Activated naive CD8-positive, alpha-beta T cell treated with anti-CD3 and anti-CD28 coated beads, Interleukin-2, amount 50 U/mL, for 24 hours (primary cell): ENCODE results near the gene ERI2.
A peak's percentile ranks its signal among the peaks of the same experiment; 100 is the strongest.

Source experiments
- ATAC-seq: fragments of 150-1000 bp; cut with Tn5 transposase; one replicate; pipeline ENCODE4 v1.10.0; 2021
- DNase-seq: peaks from one replicate; pipeline ENCODE4 v3.0.0; 2021
- H3K27ac Mint-ChIP-seq: one replicate; pipeline ENCODE4 v1.8.0; 2021; ENCODE audit warnings: mild to moderate bottlenecking, mixed read lengths
- H3K27me3 Mint-ChIP-seq: one replicate; pipeline ENCODE4 v1.8.0; 2021; ENCODE audit warnings: mixed read lengths
- H3K36me3 Mint-ChIP-seq: one replicate; pipeline ENCODE4 v1.8.0; 2021; ENCODE audit warnings: low read depth, mixed read lengths
- H3K4me1 Mint-ChIP-seq: one replicate; pipeline ENCODE4 v1.8.0; 2021; ENCODE audit warnings: mixed read lengths
- H3K4me3 Mint-ChIP-seq: one replicate; pipeline ENCODE4 v1.8.0; 2021; ENCODE audit warnings: mild to moderate bottlenecking, moderate library complexity, mixed read lengths
- H3K9me3 Mint-ChIP-seq: one replicate; pipeline ENCODE4 v1.8.0; 2021; ENCODE audit warnings: mixed read lengths

ERI2 gene, protein sequence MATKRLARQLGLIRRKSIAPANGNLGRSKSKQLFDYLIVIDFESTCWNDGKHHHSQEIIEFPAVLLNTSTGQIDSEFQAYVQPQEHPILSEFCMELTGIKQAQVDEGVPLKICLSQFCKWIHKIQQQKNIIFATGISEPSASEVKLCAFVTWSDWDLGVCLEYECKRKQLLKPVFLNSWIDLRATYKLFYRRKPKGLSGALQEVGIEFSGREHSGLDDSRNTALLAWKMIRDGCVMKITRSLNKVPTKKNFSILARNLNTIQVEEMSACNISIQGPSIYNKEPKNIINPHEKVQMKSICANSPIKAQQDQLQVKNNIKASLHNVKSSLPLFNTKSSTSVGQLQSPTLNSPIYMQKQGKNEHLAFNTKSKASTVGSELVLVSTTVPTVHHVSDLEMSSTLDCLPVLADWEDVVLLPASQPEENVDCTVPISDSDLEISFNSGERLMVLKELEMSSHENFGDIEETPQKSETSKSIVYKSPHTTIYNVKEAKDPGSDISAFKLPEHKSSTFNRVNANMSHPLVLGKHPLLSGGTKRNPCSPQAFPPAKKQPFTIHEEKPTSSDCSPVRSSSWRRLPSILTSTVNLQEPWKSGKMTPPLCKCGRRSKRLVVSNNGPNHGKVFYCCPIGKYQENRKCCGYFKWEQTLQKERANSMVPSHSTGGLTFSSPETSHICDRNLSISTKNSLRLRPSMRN

DNA sequence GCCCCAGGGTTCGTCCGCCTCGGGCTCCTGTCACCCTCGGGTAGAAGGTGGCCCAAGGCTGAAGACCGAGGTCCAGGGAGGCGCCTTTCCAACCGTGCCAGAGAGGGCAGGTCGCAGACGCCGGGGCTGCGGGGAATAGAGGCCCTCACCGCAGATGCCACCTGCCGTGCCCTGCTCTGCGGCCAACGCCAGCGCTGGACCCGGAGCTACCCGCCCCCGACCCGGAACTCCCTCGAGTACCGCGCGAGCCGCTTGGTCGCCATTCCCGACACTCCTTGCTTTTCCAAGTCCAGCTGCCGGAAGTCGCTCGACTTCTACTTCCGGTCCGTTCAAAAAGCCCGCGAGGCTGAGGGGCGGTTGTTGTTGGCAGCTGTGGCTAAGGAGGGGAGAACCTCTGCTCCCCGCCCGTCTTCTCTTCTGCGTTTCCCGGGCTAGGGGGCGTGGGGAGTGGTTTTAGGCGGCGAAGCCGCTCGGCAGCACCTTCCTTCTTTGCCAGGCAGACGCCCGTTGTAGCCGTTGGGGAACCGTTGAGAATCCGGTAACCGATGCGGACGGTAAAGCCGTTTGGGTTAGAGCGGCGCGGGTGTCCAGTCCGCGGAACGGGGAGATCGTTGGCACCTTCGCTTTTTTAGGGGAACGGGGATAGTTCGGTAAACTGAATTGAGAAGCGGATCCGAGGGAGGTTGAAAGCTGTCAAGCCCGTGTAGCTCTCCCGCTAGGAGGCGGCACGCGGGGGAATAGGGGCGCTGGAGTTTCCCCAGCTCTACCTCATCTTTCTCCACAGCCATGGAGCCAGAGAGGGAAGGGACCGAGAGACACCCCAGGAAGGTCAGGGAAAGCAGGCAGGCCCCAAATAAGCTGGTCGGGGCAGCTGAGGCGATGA lies at the start of gene ERI2, which contains the start of gene REXO5:
TSS of gene ERI2 (minus strand) at position 305 of the 883 bp plus-strand sequence. CDS start at position 263, 42 bp downstream.
TSS of gene REXO5 (plus strand) at position 360 of the 883 bp plus-strand sequence. CDS start at position 787, 427 bp downstream.
- peak; percentile 81 for DNase-seq
- peak; percentile 94 for ATAC-seq
- Mint-ChIP-seq H3K36me3 (peaks cover 8% of the 10 kb centered on the region), H3K27me3 (no peaks in the 10 kb centered on the region), H3K27ac (peak within 1 kb of the TSS; percentile 97), H3K9me3 (no peaks in the 10 kb centered on the region), H3K4me1 (peaks cover 23% of the 10 kb centered on the region), H3K4me3 (peak within 1 kb of the TSS; percentile 98)

DNA sequence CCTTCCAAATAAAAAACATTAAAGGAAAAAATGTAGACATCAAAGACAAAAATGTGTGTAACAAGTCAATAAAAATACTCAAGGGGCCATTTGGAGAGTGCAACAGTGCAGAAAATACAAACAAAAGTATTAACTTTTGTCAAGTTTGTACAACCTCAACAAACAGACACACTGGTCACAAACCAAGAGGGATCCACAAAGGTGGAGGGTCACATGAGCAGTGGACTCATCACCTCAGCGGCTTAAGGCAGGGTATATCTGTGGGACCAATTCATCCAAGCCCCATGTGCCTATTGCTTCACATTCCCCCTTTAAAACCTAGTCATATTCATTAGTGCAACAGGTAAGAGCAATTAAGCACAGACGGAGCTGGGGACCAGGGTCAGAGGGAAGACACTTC lies 48.7 kb upstream of the ERI2 start:
- DNase-seq, result no peak
- Mint-ChIP-seq H3K4me3 (no peak overlapping the region), H3K27me3 (no peaks in the 10 kb centered on the region), H3K4me1 (peaks cover 4% of the 10 kb centered on the region), H3K36me3 (peaks cover 18% of the 10 kb centered on the region), H3K27ac (no peak overlapping the region), H3K9me3 (no peaks in the 10 kb centered on the region)
- ATAC-seq, result no peak

DNA sequence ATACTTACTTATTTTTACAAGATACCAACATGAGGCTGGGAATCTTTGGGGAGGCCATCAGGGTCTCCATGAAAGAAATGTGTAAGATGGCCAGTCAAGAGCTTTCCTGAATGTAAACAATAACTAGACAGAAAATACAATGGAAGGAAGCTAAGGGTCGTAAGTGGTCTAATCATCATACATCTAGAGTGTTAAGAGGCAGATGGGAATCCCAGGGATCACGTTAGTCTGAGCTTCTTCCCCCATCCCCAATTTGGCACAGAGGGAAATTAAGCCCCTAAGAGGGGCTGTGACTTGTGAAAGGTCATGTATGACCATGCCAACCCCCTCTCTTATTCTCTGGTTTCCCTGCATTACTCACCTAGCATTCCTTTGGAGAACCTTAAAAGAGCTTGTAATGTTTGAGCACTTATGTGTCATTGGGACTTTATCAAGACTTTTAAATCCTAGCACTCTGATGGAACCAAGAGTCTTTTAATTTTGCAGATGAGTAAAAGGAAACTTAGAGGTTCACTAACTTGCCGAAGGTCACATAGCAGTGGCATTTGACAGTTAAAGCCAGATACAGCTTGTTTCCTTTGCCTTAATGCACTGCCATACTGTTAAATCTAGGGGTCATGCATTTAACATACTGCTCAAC lies 47.8 kb upstream of the ERI2 start:
- peaks cover 10% of the 10 kb centered on the region for H3K36me3 Mint-ChIP-seq
- H3K9me3 Mint-ChIP-seq, result no peaks in the 10 kb centered on the region
- H3K27me3 Mint-ChIP-seq, result no peaks in the 10 kb centered on the region
- DNase-seq, result no peak
- no peak for ATAC-seq
- H3K4me3 Mint-ChIP-seq, result no peak overlapping the region
- no peak overlapping the region for H3K27ac Mint-ChIP-seq
- peaks cover 5% of the 10 kb centered on the region for H3K4me1 Mint-ChIP-seq

- ATAC-seq (no peak), DNase-seq (no peak)
- Mint-ChIP-seq H3K36me3 (peaks cover 8% of the 10 kb centered on the region), H3K27me3 (no peaks in the 10 kb centered on the region), H3K4me1 (peaks cover 5% of the 10 kb centered on the region), H3K27ac (no peak overlapping the region), H3K4me3 (no peak overlapping the region), H3K9me3 (no peaks in the 10 kb centered on the region)
These were observed 46.9 kb upstream of the ERI2 start for GRCh38 chr16:20853143-20853542.

- no peak for DNase-seq
- Mint-ChIP-seq H3K36me3 (peaks cover 8% of the 10 kb centered on the region), H3K4me3 (no peak overlapping the region), H3K27me3 (no peaks in the 10 kb centered on the region), H3K27ac (no peak overlapping the region), H3K9me3 (no peaks in the 10 kb centered on the region), H3K4me1 (peaks cover 5% of the 10 kb centered on the region)
- ATAC-seq, result no peak
These were observed 45.3 kb upstream of the ERI2 start for GRCh38 chr16:20851601-20852000.

- Mint-ChIP-seq H3K36me3 (peaks cover 8% of the 10 kb centered on the region), H3K4me1 (peaks cover 5% of the 10 kb centered on the region), H3K9me3 (no peaks in the 10 kb centered on the region), H3K27me3 (no peaks in the 10 kb centered on the region), H3K4me3 (no peak overlapping the region), H3K27ac (no peak overlapping the region)
- ATAC-seq, result no peak
- DNase-seq, result no peak
These were observed 44.7 kb upstream of the ERI2 start for GRCh38 chr16:20850981-20851380.

- no peaks in the 10 kb centered on the region for H3K9me3 Mint-ChIP-seq
- peaks cover 13% of the 10 kb centered on the region for H3K4me1 Mint-ChIP-seq
- no peaks in the 10 kb centered on the region for H3K36me3 Mint-ChIP-seq
- no peaks in the 10 kb centered on the region for H3K27me3 Mint-ChIP-seq
- DNase-seq (peak; percentile 71), ATAC-seq (peak; percentile 40)
- no peak overlapping the region for H3K4me3 Mint-ChIP-seq
- no peak overlapping the region for H3K27ac Mint-ChIP-seq
These were observed 43.5 kb upstream of the ERI2 start for GRCh38 chr16:20849589-20850390.

DNA sequence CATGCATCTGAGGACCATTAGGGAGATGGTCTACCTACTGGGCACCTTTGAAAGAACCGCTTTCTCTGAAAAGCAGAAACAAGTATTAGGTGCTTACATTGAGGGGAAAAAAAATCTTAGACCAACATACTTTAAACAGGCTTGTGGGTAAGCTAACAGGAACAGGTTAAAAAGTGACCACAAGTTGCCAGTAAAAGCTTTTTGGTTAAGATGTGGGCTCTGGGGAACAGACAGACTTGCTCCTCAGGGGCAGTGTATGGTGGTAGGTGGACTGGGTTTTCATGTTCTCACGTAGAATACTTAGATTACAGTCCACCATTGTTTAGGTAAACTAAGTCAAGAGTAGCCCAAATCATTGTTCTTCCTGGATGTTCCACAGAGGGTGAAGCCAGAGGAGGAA lies 41.3 kb upstream of the ERI2 start:
- Mint-ChIP-seq H3K4me3 (no peak overlapping the region), H3K27ac (no peak overlapping the region), H3K9me3 (no peaks in the 10 kb centered on the region), H3K36me3 (peaks cover 7% of the 10 kb centered on the region), H3K27me3 (no peaks in the 10 kb centered on the region), H3K4me1 (peaks cover 26% of the 10 kb centered on the region)
- DNase-seq (no peak), ATAC-seq (no peak)

DNA sequence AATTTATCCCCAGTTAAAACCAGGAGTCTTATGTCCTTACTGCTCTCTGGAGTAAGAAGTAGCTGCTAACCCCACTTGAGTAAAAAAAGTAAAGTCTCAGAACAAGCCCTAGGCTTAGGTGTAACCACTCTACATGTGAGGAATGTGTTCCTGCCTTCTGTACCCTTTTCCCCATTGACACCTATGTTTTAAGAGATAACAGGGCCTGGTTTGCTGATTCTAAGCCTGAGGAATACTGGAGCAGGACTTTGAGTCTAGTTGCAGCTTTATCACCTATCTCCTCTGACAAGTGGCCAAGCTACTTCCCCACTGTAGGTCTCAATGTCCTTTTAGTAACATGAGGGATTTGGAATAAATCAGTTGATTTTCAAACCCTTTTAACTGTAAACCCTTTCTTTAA lies 40.3 kb upstream of the ERI2 start:
- DNase-seq (no peak), ATAC-seq (no peak)
- Mint-ChIP-seq H3K4me1 (peaks cover 26% of the 10 kb centered on the region), H3K4me3 (no peak overlapping the region), H3K36me3 (peaks cover 11% of the 10 kb centered on the region), H3K9me3 (no peaks in the 10 kb centered on the region), H3K27ac (no peak overlapping the region), H3K27me3 (no peaks in the 10 kb centered on the region)

- H3K36me3 Mint-ChIP-seq, result peaks cover 11% of the 10 kb centered on the region
- ATAC-seq (no peak), DNase-seq (no peak)
- peaks cover 26% of the 10 kb centered on the region for H3K4me1 Mint-ChIP-seq
- H3K9me3 Mint-ChIP-seq, result no peaks in the 10 kb centered on the region
- H3K27me3 Mint-ChIP-seq, result no peaks in the 10 kb centered on the region
- no peak overlapping the region for H3K27ac Mint-ChIP-seq
- no peak overlapping the region for H3K4me3 Mint-ChIP-seq
These were observed 39.8 kb upstream of the ERI2 start for GRCh38 chr16:20846030-20846429.

DNA sequence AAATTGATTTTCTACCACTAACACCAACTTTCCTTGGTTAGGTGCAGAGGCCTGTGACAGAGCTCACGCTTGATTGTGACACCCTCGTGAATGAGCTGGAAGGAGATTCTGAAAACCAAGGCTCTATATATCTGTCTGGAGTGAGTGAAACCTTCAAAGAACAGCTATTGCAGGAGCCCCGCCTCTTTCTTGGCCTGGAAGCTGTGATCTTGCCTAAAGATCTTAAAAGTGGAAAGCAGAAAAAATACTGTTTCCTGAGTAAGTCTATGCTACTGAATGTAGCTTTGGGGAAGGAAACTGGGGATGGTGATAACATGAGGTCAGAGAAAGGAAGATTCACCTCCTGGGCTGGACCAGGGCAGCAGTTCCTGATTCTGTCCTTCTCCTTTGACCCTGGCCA lies 38.3 kb upstream of the ERI2 start:
- peak; percentile 65 for ATAC-seq
- Mint-ChIP-seq H3K36me3 (peaks cover 17% of the 10 kb centered on the region), H3K9me3 (no peaks in the 10 kb centered on the region), H3K27ac (peak overlapping the region; percentile 53), H3K27me3 (no peaks in the 10 kb centered on the region), H3K4me1 (peaks cover 20% of the 10 kb centered on the region), H3K4me3 (no peak overlapping the region)
- DNase-seq, result no peak

DNA sequence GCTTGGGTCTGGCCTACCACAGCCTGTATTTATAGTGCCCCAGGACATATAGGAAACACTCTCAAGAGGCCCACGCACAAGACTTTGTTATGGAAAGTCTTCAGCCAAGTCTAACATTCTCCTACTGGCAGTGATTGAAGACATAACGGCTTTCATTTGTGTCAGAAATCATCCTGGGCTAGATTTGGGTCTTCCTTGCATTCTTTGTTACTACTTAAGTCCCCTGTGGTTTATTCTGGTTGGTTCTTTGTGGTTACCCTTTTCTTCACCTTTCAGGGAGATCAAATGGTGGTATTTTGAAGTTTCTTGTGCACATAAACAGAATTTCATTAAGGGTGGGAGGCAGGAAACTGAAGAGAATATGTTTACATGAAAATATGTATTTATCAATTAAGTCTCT lies 37.8 kb upstream of the ERI2 start:
- ATAC-seq (peak; percentile 40), DNase-seq (no peak)
- Mint-ChIP-seq H3K4me3 (no peak overlapping the region), H3K27ac (peak overlapping the region; percentile 53), H3K4me1 (peaks cover 20% of the 10 kb centered on the region), H3K36me3 (peaks cover 17% of the 10 kb centered on the region), H3K9me3 (no peaks in the 10 kb centered on the region), H3K27me3 (no peaks in the 10 kb centered on the region)

DNA sequence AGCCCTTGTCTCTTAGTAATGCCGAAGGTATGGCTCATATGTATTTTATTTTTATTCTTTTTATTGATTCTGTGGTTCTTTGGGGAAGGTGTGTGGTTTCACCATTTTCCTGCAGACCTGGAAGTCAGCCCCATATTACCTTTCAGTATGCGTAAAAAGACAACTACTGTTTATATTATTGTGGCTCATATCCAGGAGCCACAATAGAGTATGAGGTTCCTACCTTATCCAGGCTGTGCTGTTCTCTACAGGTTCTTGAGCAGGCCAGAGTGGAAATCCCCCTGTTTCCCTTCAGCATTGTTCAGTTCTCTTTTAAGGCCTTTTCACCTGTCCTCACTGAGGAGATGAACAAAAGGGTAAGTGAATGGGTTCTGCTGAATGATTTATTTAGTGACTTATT lies 33.2 kb upstream of the ERI2 start:
- Mint-ChIP-seq H3K27me3 (no peaks in the 10 kb centered on the region), H3K9me3 (peaks cover 16% of the 10 kb centered on the region), H3K4me3 (no peak overlapping the region), H3K27ac (no peak overlapping the region), H3K4me1 (peaks cover 10% of the 10 kb centered on the region), H3K36me3 (peaks cover 47% of the 10 kb centered on the region)
- DNase-seq (no peak), ATAC-seq (no peak)
